Thoracic aorta (tissue), 2 donors: Measurements from ENCODE around the gene PHETA2. TPM values are rescaled to one million over a fixed set of nuclear protein-coding genes. Genes with fewer than 3 reads are reported as not detected.
"Not testable (repeated sequence)": the region's sequence is repeated elsewhere in the genome, so short reads cannot be mapped to it uniquely, and the experiment has no call there.

Source experiments
- ATAC-seq: fragments of 150-250 bp; one replicate; pipeline ENCODE4 v1.8.0; 2017; ENCODE audit warnings: low read depth; ENCODE audit not compliant: insufficient number of reproducible peaks, low FRiP score
- DNase-seq: peaks from one replicate; pipeline ENCODE4 v3.0.0-alpha.2; 2020; ENCODE audit warnings: low spot score
- H3K27ac ChIP-seq, 2 donors: fragments of 200-600 bp; sonication (generic); 1 replicate in 1 of 2; 2 replicates in 1 of 2; pipeline ENCODE4 v1.5.1; 2016; ENCODE audit warnings: mild to moderate bottlenecking in 2 of 2, moderate library complexity in 2 of 2
- H3K27me3 ChIP-seq: fragments of 200-600 bp; sonication (generic); replicated peaks from 2 replicates; pipeline ENCODE4 v1.6.0; 2016; ENCODE audit warnings: mild to moderate bottlenecking; ENCODE audit not compliant: insufficient read depth
- H3K36me3 ChIP-seq: fragments of 200-600 bp; sonication (generic); one replicate; pipeline ENCODE4 v1.5.1; 2016
- H3K4me1 ChIP-seq, 2 donors: fragments of 200-600 bp; sonication (generic); 1 replicate in 1 of 2; 2 replicates in 1 of 2; pipeline versions ENCODE4 v1.5.1 to v1.6.0; 2016; ENCODE audit warnings: low read depth in 2 of 2, mild to moderate bottlenecking in 1 of 2; ENCODE audit not compliant: control insufficient read depth in 1 of 2
- H3K4me3 ChIP-seq: fragments of 200-600 bp; sonication (generic); 2 replicates; pipeline ENCODE4 v1.5.1; 2016; ENCODE audit warnings: mild to moderate bottlenecking
- H3K9me3 ChIP-seq: fragments of 200-600 bp; sonication (generic); 2 replicates; pipeline ENCODE4 v1.5.1; 2016
- CTCF ChIP-seq: fragments of 200-600 bp; sonication (generic); IDR thresholded peaks from one replicate; pipeline ENCODE4 v1.5.1; 2019; ENCODE audit warnings: antibody characterized with exemption
- total RNA-seq, 2 donors: library from RNA; depleted of rRNA; stranded (reverse); fragments of >200 nt; gene quantifications; one replicate each; pipeline versions ENCODE4 v1.1.0 to v1.2.3, GENCODE V29; 2016

The PHETA2 gene
- total RNA-seq, 2 donors from 2014 or later: 22.1 to 23.7 TPM

GRCh38 chr22:42114721-42115120 lies 40.7 kb downstream of the PHETA2 start:
- no peak for TF ChIP-seq CTCF
- H3K4me1 ChIP-seq: no peaks in the 10 kb centered on the region
- no peak overlapping the region for H3K27ac ChIP-seq
- no peak for DNase-seq
- no peak for ATAC-seq
- H3K9me3 ChIP-seq: peaks cover 11% of the 10 kb centered on the region
- H3K4me3 ChIP-seq: no peak overlapping the region
- H3K27me3 ChIP-seq: no peaks in the 10 kb centered on the region
- H3K36me3 ChIP-seq: no peaks in the 10 kb centered on the region

- not testable (repeated sequence) for DNase-seq, ATAC-seq, H3K4me3 ChIP-seq, H3K36me3 ChIP-seq, H3K4me1 ChIP-seq, H3K27me3 ChIP-seq, H3K27ac ChIP-seq
- peaks cover 11% of the 10 kb centered on the region for H3K9me3 ChIP-seq
These were observed 41.4 kb downstream of the PHETA2 start for GRCh38 chr22:42115420-42115830.

GRCh38 chr22:42116848-42117424 lies 42.9 kb downstream of the PHETA2 start:
- Histone ChIP-seq H3K9me3 (peaks cover 11% of the 10 kb centered on the region), H3K36me3 (no peaks in the 10 kb centered on the region), H3K4me3 (no peak overlapping the region), H3K27me3 (no peaks in the 10 kb centered on the region), H3K4me1 (no peaks in the 10 kb centered on the region), H3K27ac (no peak overlapping the region)
- no peak for TF ChIP-seq CTCF
- DNase-seq (no peak), ATAC-seq (no peak)

GRCh38 chr22:42120231-42121021 lies 46.4 kb downstream of the PHETA2 start:
- not testable (repeated sequence) for DNase-seq, H3K4me1 ChIP-seq, H3K36me3 ChIP-seq, H3K9me3 ChIP-seq, H3K27ac ChIP-seq, ATAC-seq, H3K4me3 ChIP-seq, H3K27me3 ChIP-seq

GRCh38 chr22:42123529-42123928 lies 49.5 kb downstream of the PHETA2 start:
- not testable (repeated sequence) for ATAC-seq, H3K4me1 ChIP-seq, H3K36me3 ChIP-seq, DNase-seq, H3K9me3 ChIP-seq, H3K4me3 ChIP-seq, H3K27ac ChIP-seq, H3K27me3 ChIP-seq

- no peaks in the 10 kb centered on the region for H3K27me3 ChIP-seq
- ATAC-seq: no peak
These were observed 53.6 kb downstream of the PHETA2 start for GRCh38 chr22:42127606-42128005.

GRCh38 chr22:42128007-42128406 lies 54.0 kb downstream of the PHETA2 start:
- not testable (repeated sequence) for H3K27ac ChIP-seq, H3K9me3 ChIP-seq, H3K4me1 ChIP-seq, H3K4me3 ChIP-seq, H3K36me3 ChIP-seq, H3K27me3 ChIP-seq, DNase-seq, ATAC-seq

More at GRCh38 chr22:42127606-42128005, 53.6 kb downstream of the PHETA2 start:
- no peaks in the 10 kb centered on the region for H3K4me1 ChIP-seq
- no peak for TF ChIP-seq CTCF
- no peak overlapping the region for H3K27ac ChIP-seq
- no peak overlapping the region for H3K4me3 ChIP-seq
- no peak for DNase-seq
- no peaks in the 10 kb centered on the region for H3K9me3 ChIP-seq
- H3K36me3 ChIP-seq: no peaks in the 10 kb centered on the region

Other genes with a start within 250 kb of the PHETA2 start
- gene SREBF2, start 241.1 kb upstream of the PHETA2 start, total RNA-seq: 10 to 100 TPM; 48.3 to 65.3 TPM
- not detected for gene SHISA8, start 159.2 kb upstream of the PHETA2 start, total RNA-seq
- gene TNFRSF13C, start 147.4 kb upstream of the PHETA2 start, total RNA-seq: not detected
- gene CENPM, start 127.1 kb upstream of the PHETA2 start, total RNA-seq: not detected
- not detected for gene SEPTIN3, start 104.8 kb upstream of the PHETA2 start, total RNA-seq
- 1 to 10 TPM in 1 of 2 donors, not detected in 1; 1.3 TPM for gene WBP2NL, start 75.5 kb upstream of the PHETA2 start, total RNA-seq
- 10 to 100 TPM; 41.7 to 52.7 TPM for gene NAGA, start 3.4 kb upstream of the PHETA2 start, total RNA-seq
- gene SMDT1, start 5.5 kb downstream of the PHETA2 start, total RNA-seq: 10 to 100 TPM in 1 of 2 donors, 1 to 10 TPM in 1; 6.1 to 17.1 TPM
- 10 to 100 TPM; 21.3 to 27.0 TPM for gene NDUFA6, start 16.5 kb downstream of the PHETA2 start, total RNA-seq
- not detected for gene CYP2D6, start 56.6 kb downstream of the PHETA2 start, total RNA-seq
- gene TCF20, start 196.4 kb downstream of the PHETA2 start, total RNA-seq: 10 to 100 TPM; 25.7 to 30.3 TPM